Colonic mucosa (tissue), 4 donors: ENCODE measurements around the gene C1orf167. TPM values are rescaled to one million over a fixed set of nuclear protein-coding genes. Genes with fewer than 3 reads are reported as not detected.
"Not testable (repeated sequence)": the region's sequence is repeated elsewhere in the genome, so short reads cannot be mapped to it uniquely, and the experiment has no call there.

ENCODE experiments used
- DNase-seq: peaks from one replicate; pipeline ENCODE4 v3.0.0-alpha.2; 2020
- H3K27ac ChIP-seq: fragments of 200-600 bp; one replicate; pipeline ENCODE4 v1.8.0; 2021
- H3K27me3 ChIP-seq: fragments of 200-600 bp; one replicate; pipeline ENCODE4 v1.8.0; 2021
- H3K36me3 ChIP-seq: fragments of 200-600 bp; one replicate; pipeline ENCODE4 v1.8.0; 2021
- H3K4me1 ChIP-seq: fragments of 200-600 bp; one replicate; pipeline ENCODE4 v1.8.0; 2021; ENCODE audit warnings: mild to moderate bottlenecking
- H3K4me3 ChIP-seq: fragments of 200-600 bp; one replicate; pipeline ENCODE4 v1.8.0; 2021
- H3K9ac ChIP-seq, 2 donors: one replicate each; pipeline ENCODE4 v1.7.0; 2013; ENCODE audit warnings: control low read depth in 2 of 2, low read depth in 2 of 2, low read length in 2 of 2
- H3K9me3 ChIP-seq: fragments of 200-600 bp; one replicate; pipeline ENCODE4 v1.8.0; 2021
- intact Hi-C: fragments of 100-400 bp; cut with DNase I; formaldehyde crosslinking; loops from one replicate; pipeline ENCODE4 v1.14.1; 2022
- total RNA-seq, 2 donors: library from RNA; stranded (reverse); fragmentation: NEBNext Ultra II Directional in 1 of 2; extraction: Animal tissue kit (Norgen Biotek cat#: 25700) in 1 of 2; gene quantifications; one replicate each; pipeline ENCODE4 v1.2.1, GENCODE V29; 2021
- TF ChIP-seq, protein P1 (sequence below): fragments of 200-600 bp; IDR thresholded peaks from one replicate; pipeline ENCODE4 v1.8.0; 2022; ENCODE audit warnings: antibody characterized with exemption, mild to moderate bottlenecking
- donor health status: healthy.
- donor health status: DM: no; HTN: no; CAD: no.
- donor health status: DM: no; HTN: no; CAD: no.

Gene C1orf167
- total RNA-seq, 2 donors from 2014 or later = not detected

DNA sequence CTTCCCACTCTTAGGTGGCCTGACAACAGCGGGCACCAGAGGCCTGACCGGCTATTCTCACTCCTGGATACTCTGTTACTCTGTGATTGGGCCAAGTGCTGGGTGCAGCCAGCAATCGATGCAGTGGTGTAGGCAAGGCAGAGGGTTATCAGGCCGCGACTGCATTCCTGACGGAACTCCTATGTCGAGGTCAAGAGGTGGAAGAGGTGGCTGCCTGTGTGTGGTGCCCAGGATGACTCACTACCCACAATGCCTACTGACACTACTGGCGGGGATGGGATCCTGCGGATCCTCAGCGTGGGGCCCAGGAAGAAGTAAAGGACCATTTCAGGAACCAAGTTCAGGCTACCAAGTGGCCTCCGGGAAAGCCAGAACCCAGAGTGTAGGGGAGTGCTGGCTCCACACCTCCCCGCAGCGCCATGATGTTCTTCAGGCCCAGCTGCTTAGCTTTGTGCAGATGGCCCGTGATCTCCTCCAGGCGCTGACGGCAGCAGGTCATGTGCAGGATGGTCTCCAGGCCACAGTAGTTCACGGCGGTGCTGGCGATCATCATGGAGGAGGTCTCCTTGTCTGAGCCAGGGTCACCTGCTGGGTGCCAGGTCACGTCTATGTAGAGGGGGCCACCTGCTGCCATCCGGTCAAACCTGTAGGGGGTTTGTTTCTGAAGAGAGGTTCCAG, 38.9 kb downstream of the C1orf167 start:
- intact Hi-C loops = no loop called here
- H3K9ac ChIP-seq = no peak overlapping the region
- no peaks in the 10 kb centered on the region for H3K27me3 ChIP-seq
- TF ChIP-seq, protein P1, sequence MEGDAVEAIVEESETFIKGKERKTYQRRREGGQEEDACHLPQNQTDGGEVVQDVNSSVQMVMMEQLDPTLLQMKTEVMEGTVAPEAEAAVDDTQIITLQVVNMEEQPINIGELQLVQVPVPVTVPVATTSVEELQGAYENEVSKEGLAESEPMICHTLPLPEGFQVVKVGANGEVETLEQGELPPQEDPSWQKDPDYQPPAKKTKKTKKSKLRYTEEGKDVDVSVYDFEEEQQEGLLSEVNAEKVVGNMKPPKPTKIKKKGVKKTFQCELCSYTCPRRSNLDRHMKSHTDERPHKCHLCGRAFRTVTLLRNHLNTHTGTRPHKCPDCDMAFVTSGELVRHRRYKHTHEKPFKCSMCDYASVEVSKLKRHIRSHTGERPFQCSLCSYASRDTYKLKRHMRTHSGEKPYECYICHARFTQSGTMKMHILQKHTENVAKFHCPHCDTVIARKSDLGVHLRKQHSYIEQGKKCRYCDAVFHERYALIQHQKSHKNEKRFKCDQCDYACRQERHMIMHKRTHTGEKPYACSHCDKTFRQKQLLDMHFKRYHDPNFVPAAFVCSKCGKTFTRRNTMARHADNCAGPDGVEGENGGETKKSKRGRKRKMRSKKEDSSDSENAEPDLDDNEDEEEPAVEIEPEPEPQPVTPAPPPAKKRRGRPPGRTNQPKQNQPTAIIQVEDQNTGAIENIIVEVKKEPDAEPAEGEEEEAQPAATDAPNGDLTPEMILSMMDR = no peak
- peaks cover 14% of the 10 kb centered on the region for H3K4me1 ChIP-seq
- H3K9me3 ChIP-seq = no peaks in the 10 kb centered on the region
- H3K27ac ChIP-seq = no peak overlapping the region
- peaks cover 10% of the 10 kb centered on the region for H3K36me3 ChIP-seq
- no peak overlapping the region for H3K4me3 ChIP-seq
- no peak for DNase-seq

DNA sequence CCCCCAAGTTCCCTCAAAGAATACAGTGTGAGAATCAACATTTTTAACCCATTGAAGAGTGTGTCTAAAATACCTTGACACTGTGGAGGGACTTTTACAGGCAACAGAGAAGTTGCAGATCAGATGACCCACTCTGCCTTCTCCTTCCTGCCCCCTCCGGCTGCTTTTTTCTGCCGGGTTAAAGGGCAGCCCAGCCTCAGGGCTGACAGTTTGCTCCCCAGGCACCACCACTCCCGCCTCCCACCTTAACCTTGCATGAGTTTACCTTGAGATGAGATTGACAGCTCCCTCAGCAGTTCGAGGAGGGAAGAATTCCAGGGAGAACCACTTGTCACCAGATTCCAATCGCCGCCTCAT, 40.6 kb downstream of the C1orf167 start:
- H3K4me1 ChIP-seq = peaks cover 20% of the 10 kb centered on the region
- TF ChIP-seq, protein P1 = no peak
- H3K36me3 ChIP-seq = peaks cover 8% of the 10 kb centered on the region
- intact Hi-C loops = no loop called here
- H3K9me3 ChIP-seq = no peaks in the 10 kb centered on the region
- DNase-seq = peak; percentile 43
- H3K27me3 ChIP-seq = no peaks in the 10 kb centered on the region
- H3K9ac ChIP-seq = peak overlapping the region; percentile 66 to 77
- H3K4me3 ChIP-seq = peak overlapping the region; percentile 55
- peak overlapping the region; percentile 91 for H3K27ac ChIP-seq

DNA sequence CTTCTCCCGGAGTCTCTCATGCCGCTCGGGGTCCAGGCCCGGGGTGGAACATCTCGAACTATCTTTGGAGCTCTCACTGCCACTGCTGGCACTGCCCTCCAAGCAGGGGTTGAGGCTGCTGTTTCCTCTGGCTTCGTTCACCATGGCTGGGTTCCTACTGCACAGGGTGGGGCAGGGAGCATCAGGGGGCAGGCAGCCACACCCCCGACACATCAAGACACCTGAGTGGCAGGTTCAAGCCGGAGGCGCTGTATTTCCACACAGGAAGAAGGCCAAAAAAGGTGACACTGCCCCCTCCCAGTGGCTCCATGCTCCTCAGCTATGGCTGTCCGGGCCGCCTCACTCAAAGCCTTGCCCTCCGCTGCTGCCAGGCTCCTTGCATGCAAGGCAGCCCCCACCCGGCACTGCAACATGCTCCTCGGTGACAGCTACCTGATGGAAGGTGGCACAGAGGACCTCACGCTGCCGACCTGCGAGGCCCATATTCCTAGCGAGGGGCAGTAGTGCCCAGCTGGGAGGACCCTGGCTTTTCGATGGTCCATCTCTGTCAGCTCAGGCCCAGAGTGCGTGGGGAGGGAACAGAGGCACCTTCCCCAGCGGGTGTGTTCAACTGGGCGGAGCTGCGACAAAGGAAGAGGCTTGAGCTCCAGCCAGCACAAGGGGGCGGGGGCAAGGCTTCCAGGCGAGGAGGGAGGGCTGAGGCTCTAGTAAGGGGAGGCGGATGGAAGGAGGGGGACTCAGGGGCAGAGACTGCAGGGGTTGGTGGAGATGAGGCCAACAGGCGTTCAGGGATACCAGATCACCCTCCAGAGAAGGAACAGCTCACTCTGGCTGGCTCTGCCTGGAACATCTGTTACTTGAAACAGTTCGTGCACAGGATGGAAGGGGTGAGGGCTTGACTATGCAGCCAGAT, 41.2 kb downstream of the C1orf167 start:
- Histone ChIP-seq H3K9ac (peak overlapping the region; percentile 66 to 77), H3K27ac (peak overlapping the region; percentile 91), H3K4me1 (peaks cover 20% of the 10 kb centered on the region), H3K4me3 (peak overlapping the region; percentile 55), H3K9me3 (no peaks in the 10 kb centered on the region), H3K36me3 (peaks cover 8% of the 10 kb centered on the region), H3K27me3 (no peaks in the 10 kb centered on the region)
- intact Hi-C loops = no loop called here
- TF ChIP-seq, protein P1 = no peak
- peak; percentile 96 for DNase-seq

DNA sequence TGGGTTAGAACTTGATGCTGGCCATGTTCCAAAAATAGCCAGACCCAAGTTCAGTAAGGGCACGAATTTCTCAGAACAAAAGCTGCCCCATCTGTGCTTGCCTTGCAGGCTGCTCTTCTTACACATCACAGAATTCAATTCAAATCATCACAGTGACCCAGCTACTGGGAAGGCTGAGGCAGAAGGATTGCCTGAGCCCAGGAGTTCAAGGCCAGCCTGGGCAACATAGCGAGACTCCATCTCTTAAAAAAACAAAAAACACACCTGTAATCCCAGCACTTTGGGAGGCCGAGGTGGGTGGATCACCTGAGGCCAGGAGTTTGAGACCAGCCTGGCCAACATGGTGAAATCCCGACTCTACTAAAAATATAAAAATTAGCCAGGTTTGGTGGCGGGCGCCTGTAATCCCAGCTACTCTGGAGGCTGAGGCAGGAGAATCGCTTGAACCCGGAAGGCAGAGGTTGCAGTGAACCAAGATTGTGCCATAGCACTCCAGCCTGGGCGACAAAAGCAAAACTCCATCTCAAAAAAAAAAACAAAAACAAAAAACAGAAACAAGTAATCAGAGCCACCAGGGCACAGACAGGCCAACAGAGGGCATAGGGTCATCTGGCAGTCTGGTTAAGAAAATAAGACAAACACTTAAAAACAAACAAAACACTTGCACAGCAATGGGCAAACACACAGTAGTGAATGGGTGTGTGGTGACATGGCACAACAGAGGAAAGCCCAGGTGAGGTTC, 42.1 kb downstream of the C1orf167 start:
- DNase-seq = peak; percentile 22
- H3K36me3 ChIP-seq, H3K9me3 ChIP-seq, H3K27me3 ChIP-seq, intact Hi-C loops: not testable (repeated sequence)
- Histone ChIP-seq H3K27ac (peak overlapping the region; percentile 91), H3K4me1 (peaks cover 20% of the 10 kb centered on the region), H3K9ac (peak overlapping the region in 1 of 2 donors; percentile 96), H3K4me3 (peak overlapping the region; percentile 55)

DNA sequence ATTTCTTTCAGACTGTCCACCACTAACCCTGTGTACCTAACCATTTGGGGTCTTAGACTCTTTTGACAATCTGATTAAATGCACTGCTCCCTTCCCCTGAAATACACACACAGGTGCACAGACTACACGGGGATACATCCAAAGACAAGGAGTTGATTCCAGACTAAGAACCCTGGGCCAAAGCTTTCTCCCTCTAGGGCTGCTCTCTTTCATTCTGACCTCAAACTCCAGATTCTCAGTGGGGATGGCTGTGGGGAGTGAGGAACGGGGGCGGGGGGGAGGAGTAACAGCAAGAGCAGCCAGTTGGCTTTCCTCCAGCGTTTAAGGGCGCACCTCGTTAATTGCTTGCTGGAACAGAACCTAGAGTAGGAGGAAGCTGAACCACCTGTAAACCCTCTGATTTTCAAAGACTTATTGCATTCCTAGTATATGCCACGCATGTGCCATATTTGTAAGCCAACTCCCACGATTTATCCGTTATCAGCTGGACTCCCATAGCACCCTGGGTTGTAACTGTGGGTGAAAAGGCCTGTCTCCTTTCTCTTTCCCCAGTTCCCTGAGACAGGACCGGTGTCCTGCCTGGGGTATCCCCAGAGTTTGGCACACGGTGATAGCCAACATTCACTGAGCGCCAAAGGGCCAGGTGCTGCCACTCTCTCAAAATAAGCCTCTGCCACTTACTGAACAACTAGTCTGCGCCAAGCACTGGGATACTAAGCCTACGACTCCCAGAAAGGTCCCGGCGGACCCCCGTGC, 42.9 kb downstream of the C1orf167 start:
- Histone ChIP-seq H3K9me3 (no peaks in the 10 kb centered on the region), H3K27me3 (no peaks in the 10 kb centered on the region), H3K27ac (peak overlapping the region; percentile 91), H3K9ac (peak overlapping the region; percentile 96 to 99), H3K4me3 (peak overlapping the region; percentile 55), H3K36me3 (peaks cover 8% of the 10 kb centered on the region), H3K4me1 (peaks cover 20% of the 10 kb centered on the region)
- intact Hi-C loops = no loop called here
- TF ChIP-seq, protein P1 = no peak
- peak; percentile 59 for DNase-seq
